PC-9 (cell line): ENCODE data around the gene TAGAP.

Experiments
- EZH2 ChIP-seq: fragments of 200-600 bp; sonication (generic); IDR thresholded peaks from 2 replicates; pipeline ENCODE4 v1.8.0; 2017; ENCODE audit warnings: antibody characterized with exemption, low read depth
- TF ChIP-seq, protein P1 (sequence below): fragments of 200-600 bp; sonication (generic); conservative IDR thresholded peaks from 2 replicates; pipeline ENCODE4 v1.6.1; 2017; ENCODE audit warnings: mixed run types, antibody characterized with exemption, mild to moderate bottlenecking, moderate library complexity

- TF ChIP-seq, protein P1, sequence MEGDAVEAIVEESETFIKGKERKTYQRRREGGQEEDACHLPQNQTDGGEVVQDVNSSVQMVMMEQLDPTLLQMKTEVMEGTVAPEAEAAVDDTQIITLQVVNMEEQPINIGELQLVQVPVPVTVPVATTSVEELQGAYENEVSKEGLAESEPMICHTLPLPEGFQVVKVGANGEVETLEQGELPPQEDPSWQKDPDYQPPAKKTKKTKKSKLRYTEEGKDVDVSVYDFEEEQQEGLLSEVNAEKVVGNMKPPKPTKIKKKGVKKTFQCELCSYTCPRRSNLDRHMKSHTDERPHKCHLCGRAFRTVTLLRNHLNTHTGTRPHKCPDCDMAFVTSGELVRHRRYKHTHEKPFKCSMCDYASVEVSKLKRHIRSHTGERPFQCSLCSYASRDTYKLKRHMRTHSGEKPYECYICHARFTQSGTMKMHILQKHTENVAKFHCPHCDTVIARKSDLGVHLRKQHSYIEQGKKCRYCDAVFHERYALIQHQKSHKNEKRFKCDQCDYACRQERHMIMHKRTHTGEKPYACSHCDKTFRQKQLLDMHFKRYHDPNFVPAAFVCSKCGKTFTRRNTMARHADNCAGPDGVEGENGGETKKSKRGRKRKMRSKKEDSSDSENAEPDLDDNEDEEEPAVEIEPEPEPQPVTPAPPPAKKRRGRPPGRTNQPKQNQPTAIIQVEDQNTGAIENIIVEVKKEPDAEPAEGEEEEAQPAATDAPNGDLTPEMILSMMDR = no peak
- TF ChIP-seq EZH2 = no peak
Observed at GRCh38 chr6:159068904-159069578, 24.2 kb upstream of the TAGAP start.
